ENCODE results near the gene ADAM8.

- TF ChIP-seq CTCF (IDR thresholded peaks at IDR 0.05) (no peak), POLR2A (IDR thresholded peaks at IDR 0.05) (no peak)
Measured at GRCh38 chr10:133314911-133315310, 38.2 kb upstream of the ADAM8 start.

Measured in esophagus squamous epithelium (tissue), 4 donors.